Measurements from ENCODE around the gene RXYLT1.
"Not testable (repeated sequence)": the region's sequence is repeated elsewhere in the genome, so short reads cannot be mapped to it uniquely, and the experiment has no call there.

RXYLT1 gene

DNA sequence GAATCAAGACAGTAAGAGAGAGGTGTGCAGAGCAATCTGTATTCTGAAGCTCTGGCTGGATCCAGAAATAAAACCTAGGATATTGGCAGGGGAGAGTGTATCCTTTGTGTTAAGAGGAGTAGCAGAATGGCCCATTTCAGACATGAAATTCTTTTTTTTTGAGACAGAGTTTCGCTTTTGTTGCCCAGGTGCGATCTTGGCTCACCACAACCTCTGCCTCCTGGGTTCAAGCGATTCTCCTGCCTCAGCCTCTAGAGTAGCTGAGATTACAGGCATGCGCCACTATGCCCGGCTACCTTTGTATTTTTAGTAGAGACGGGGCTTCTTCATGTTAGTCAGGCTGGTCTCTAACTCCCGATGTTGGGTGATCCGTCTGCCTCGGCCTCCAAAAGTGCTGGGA is 58.7 kb downstream of the RXYLT1 start:
- POLR2A ChIA-PET, result no interaction called here
- DNase-seq (ENCODE audit: extremely low spot score), result no peak
- CTCF ChIA-PET, result no interaction called here
- no peak for TF ChIP-seq L3MBTL2 (conservative IDR thresholded peaks at IDR 0.05)
- TF ChIP-seq FOXA1 (IDR thresholded peaks at IDR 0.05), result no peak
- no peak for TF ChIP-seq HDGF (IDR thresholded peaks at IDR 0.05; ENCODE audit: borderline replicate concordance)
- no peak for TF ChIP-seq ARNT (IDR thresholded peaks at IDR 0.05)
- no peak for TF ChIP-seq SUZ12 (IDR thresholded peaks at IDR 0.05)
- no peak for TF ChIP-seq NFRKB (IDR thresholded peaks at IDR 0.05)
- no peak for TF ChIP-seq SP1 (IDR thresholded peaks at IDR 0.05)
- TF ChIP-seq BHLHE40 (IDR thresholded peaks at IDR 0.05; ENCODE audit: borderline replicate concordance), result no peak
- no peak for TF ChIP-seq ELF4 (IDR thresholded peaks at IDR 0.05)
- TF ChIP-seq FOXK2 (IDR thresholded peaks at IDR 0.05), result no peak
- no peak for TF ChIP-seq TARDBP (IDR thresholded peaks at IDR 0.05)
- TF ChIP-seq ZNF384 (IDR thresholded peaks at IDR 0.05), result no peak
- no peak for TF ChIP-seq PKNOX1 (IDR thresholded peaks at IDR 0.05)
- TF ChIP-seq LEF1 (IDR thresholded peaks at IDR 0.05; ENCODE audit: borderline replicate concordance), result no peak
- TF ChIP-seq CTBP1 (IDR thresholded peaks at IDR 0.05; ENCODE audit: borderline replicate concordance), result no peak
- no peak for TF ChIP-seq FOXM1 (IDR thresholded peaks at IDR 0.05; ENCODE audit: borderline replicate concordance)

- no peak for DNase-seq (ENCODE audit: extremely low spot score)
- CTCF ChIA-PET, result interaction anchor here (1.2 kb wide), 1 partner anchor 416 kb away, joined by 3 read pairs; no protein-coding TSS in a partner anchor
- POLR2A ChIA-PET, result no interaction called here
- TF ChIP-seq SUZ12 (IDR thresholded peaks at IDR 0.05) (no peak), FOXA1 (IDR thresholded peaks at IDR 0.05) (no peak), LEF1 (IDR thresholded peaks at IDR 0.05; ENCODE audit: borderline replicate concordance) (no peak), NFRKB (IDR thresholded peaks at IDR 0.05) (no peak), FOXK2 (IDR thresholded peaks at IDR 0.05) (no peak), SP1 (IDR thresholded peaks at IDR 0.05) (no peak), TARDBP (IDR thresholded peaks at IDR 0.05) (no peak), CTBP1 (IDR thresholded peaks at IDR 0.05; ENCODE audit: borderline replicate concordance) (no peak), HDGF (IDR thresholded peaks at IDR 0.05; ENCODE audit: borderline replicate concordance) (no peak), ZNF384 (IDR thresholded peaks at IDR 0.05) (no peak), BHLHE40 (IDR thresholded peaks at IDR 0.05; ENCODE audit: borderline replicate concordance) (no peak), FOXM1 (IDR thresholded peaks at IDR 0.05; ENCODE audit: borderline replicate concordance) (no peak), ELF4 (IDR thresholded peaks at IDR 0.05) (no peak), ARNT (IDR thresholded peaks at IDR 0.05) (no peak), PKNOX1 (IDR thresholded peaks at IDR 0.05) (no peak), L3MBTL2 (conservative IDR thresholded peaks at IDR 0.05) (no peak)
These were observed 61.3 kb downstream of the RXYLT1 start for GRCh38 chr12:63841011-63841410.

DNA sequence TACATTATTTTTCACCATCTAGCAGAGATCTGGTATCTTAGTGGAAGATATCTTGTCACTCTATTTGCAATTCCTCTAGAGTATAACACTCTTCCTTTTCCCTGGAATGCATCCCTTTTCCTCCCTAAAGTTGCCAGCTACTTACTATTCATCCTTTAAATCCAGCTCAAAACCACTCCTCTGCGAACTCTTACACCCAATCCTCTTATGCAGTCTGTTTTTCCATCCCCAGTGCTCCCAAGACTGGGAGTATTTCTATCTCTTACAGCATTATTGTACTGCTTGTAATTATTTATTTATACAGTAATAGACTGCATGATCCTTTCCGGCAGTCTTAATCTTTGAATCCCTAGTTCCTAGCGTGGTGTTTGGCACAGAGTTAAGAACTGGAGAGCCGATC is 61.9 kb downstream of the RXYLT1 start:
- CTCF ChIA-PET, result interaction anchor here (1.2 kb wide), 1 partner anchor 416 kb away, joined by 3 read pairs; no protein-coding TSS in a partner anchor
- DNase-seq (ENCODE audit: extremely low spot score), result no peak
- no peak for TF ChIP-seq ARNT (IDR thresholded peaks at IDR 0.05)
- no peak for TF ChIP-seq TARDBP (IDR thresholded peaks at IDR 0.05)
- TF ChIP-seq L3MBTL2 (conservative IDR thresholded peaks at IDR 0.05), result no peak
- no peak for TF ChIP-seq LEF1 (IDR thresholded peaks at IDR 0.05; ENCODE audit: borderline replicate concordance)
- TF ChIP-seq SP1 (IDR thresholded peaks at IDR 0.05), result no peak
- no peak for TF ChIP-seq HDGF (IDR thresholded peaks at IDR 0.05; ENCODE audit: borderline replicate concordance)
- TF ChIP-seq ZNF384 (IDR thresholded peaks at IDR 0.05), result no peak
- no peak for TF ChIP-seq FOXA1 (IDR thresholded peaks at IDR 0.05)
- TF ChIP-seq BHLHE40 (IDR thresholded peaks at IDR 0.05; ENCODE audit: borderline replicate concordance), result no peak
- TF ChIP-seq NFRKB (IDR thresholded peaks at IDR 0.05), result no peak
- TF ChIP-seq SUZ12 (IDR thresholded peaks at IDR 0.05), result no peak
- no peak for TF ChIP-seq FOXM1 (IDR thresholded peaks at IDR 0.05; ENCODE audit: borderline replicate concordance)
- POLR2A ChIA-PET, result no interaction called here

DNA sequence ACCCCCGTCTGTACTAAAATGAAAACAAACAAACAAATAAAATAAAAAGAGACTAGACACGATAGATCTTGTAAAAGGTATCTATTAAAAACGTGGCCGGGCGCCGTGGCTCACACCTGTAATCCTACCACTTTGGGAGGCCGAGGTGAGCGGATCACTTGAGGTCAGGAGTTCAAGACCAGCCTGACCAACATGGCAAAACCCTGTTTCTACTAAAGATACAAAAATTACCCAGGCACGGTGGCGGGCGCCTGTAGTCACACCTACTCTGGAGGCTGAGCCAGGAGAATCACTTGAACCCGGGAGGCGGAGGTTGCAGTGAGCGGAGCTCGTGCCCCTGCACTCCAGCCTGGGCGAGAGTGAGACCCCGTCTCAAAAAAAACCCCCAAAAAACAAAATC is 63.0 kb downstream of the RXYLT1 start:
- CTCF ChIA-PET, result interaction anchor here (0.7 kb wide), 1 partner anchor 859 kb away, joined by 3 read pairs; no protein-coding TSS in a partner anchor
- not testable (repeated sequence) for DNase-seq (ENCODE audit: extremely low spot score)
- POLR2A ChIA-PET, result interaction anchor here (1.5 kb wide), 1 partner anchor 561 kb away, joined by 5 read pairs; the partner anchor contains the start of gene XPOT

DNA sequence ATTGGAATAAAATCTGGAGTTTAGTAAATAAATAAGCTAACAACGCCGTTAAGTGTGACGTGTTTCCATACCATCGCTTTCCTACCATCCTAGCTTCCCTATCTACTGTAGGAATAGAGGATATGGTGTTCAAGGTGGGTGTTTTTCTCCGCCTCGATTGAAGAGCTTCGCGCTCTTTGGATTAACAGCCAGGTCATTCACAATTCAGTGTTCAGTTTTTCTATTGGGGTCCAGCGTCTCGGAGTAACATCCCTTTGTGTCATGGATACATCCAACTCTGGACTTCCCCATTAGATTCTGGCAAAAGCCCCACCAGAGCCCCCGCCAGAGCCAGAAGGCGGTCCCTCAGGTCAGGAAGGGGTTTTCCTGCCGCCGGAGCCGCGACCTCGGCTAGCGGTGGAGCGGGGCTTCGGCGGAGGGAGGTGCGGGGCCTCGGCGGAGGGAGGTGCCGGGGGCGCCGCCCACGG is 63.6 kb downstream of the RXYLT1 start:
- no peak for TF ChIP-seq SP1 (IDR thresholded peaks at IDR 0.05)
- TF ChIP-seq ARNT (IDR thresholded peaks at IDR 0.05), result no peak
- no peak for TF ChIP-seq TARDBP (IDR thresholded peaks at IDR 0.05)
- no peak for TF ChIP-seq FOXM1 (IDR thresholded peaks at IDR 0.05; ENCODE audit: borderline replicate concordance)
- TF ChIP-seq BHLHE40 (IDR thresholded peaks at IDR 0.05; ENCODE audit: borderline replicate concordance), result no peak
- no peak for TF ChIP-seq ELF4 (IDR thresholded peaks at IDR 0.05)
- TF ChIP-seq CTBP1 (IDR thresholded peaks at IDR 0.05; ENCODE audit: borderline replicate concordance), result no peak
- no peak for TF ChIP-seq NFRKB (IDR thresholded peaks at IDR 0.05)
- POLR2A ChIA-PET, result interaction anchor here (0.7 to 1.5 kb wide), 2 partner anchors 396 to 561 kb away, joined by 3 to 5 read pairs; partner anchors contain the start of gene XPOT

DNA sequence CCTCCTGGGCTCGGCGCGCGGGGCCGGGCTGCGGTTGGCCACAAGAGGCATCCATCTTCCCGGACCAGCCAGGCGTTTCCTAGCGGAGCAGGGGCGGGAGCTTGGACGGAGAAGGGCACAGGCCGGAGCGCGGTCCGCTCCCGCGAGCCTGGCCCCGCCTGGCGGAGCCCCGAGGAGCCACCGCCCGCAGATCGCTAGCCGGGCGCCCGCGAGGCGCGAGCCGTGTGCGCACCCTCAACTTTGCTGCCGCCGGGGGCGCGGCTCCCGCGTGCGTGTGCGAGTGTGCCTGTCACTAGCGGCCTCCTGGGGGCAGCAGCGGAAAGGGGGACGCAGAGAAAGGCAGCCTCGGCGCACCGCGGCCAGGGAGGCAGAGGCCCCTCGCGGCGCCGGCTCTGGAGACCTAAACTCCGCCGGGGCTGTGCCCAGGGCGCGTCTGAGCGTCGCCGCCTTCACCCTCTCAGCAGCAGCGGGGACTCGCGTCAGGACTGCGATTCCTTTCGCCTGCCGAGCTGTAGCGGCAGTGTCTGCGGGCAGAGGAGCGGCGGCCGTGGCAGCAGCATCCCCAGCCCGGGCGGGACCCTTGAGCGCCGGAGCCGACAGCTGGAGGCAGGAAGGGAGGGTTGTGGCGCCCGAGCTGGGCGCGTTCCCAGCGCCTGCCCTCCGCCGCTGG is 64.1 kb downstream of the RXYLT1 start:
- CTCF ChIA-PET, result interaction anchor here (0.6 to 1.9 kb wide), 6 partner anchors 11 to 858 kb away, joined by 3 to 14 read pairs (median 4); no protein-coding TSS in a partner anchor
- peak; percentile 95 for TF ChIP-seq PKNOX1 (IDR thresholded peaks at IDR 0.05)
- TF ChIP-seq CTBP1 (IDR thresholded peaks at IDR 0.05; ENCODE audit: borderline replicate concordance), result peak; percentile 65
- no peak for TF ChIP-seq ARNT (IDR thresholded peaks at IDR 0.05)
- POLR2A ChIA-PET, result interaction anchor here (0.7 to 1.5 kb wide), 6 partner anchors 106 to 560 kb away, joined by 3 to 6 read pairs (median 4); partner anchors contain the start of genes KICS2 and XPOT
- peak; percentile 84 for DNase-seq (ENCODE audit: extremely low spot score)

More for the DNA sequence above, 63.6 kb downstream of the RXYLT1 start:
- CTCF ChIA-PET, result interaction anchor here (0.6 to 0.7 kb wide), 3 partner anchors 10 to 859 kb away, joined by 3 to 4 read pairs (median 3); no protein-coding TSS in a partner anchor
- no peak for DNase-seq (ENCODE audit: extremely low spot score)

Data from HEK293T (cell line).